Upper lobe of right lung (tissue), 1 donor: Measurements from ENCODE around the gene MSX2. TPM values are rescaled to one million over a fixed set of nuclear protein-coding genes. Genes with fewer than 3 reads are reported as not detected.

ENCODE experiments used
- ATAC-seq: fragments of 200-7000 bp; cut with Tn5 transposase; one replicate; pipeline ENCODE4 v1.9.1; 2020; ENCODE audit warnings: mild to moderate bottlenecking, moderate library complexity
- DNase-seq: peaks from one replicate; pipeline ENCODE4 v3.0.0-alpha.2; 2020
- H3K27ac ChIP-seq: fragments of 200-600 bp; one replicate; pipeline ENCODE4 v1.8.0; 2022
- H3K27me3 ChIP-seq: fragments of 200-600 bp; one replicate; pipeline ENCODE4 v1.8.0; 2022; ENCODE audit warnings: mild to moderate bottlenecking
- H3K36me3 ChIP-seq: fragments of 200-600 bp; one replicate; pipeline ENCODE4 v1.8.0; 2022
- H3K4me1 ChIP-seq: fragments of 200-600 bp; one replicate; pipeline ENCODE4 v1.8.0; 2022
- H3K4me3 ChIP-seq: fragments of 200-600 bp; one replicate; pipeline ENCODE4 v1.8.0; 2022; ENCODE audit warnings: mild to moderate bottlenecking
- H3K9me3 ChIP-seq: fragments of 200-600 bp; one replicate; pipeline ENCODE4 v1.8.0; 2022
- CTCF ChIP-seq: fragments of 200-600 bp; IDR thresholded peaks from one replicate; pipeline ENCODE4 v1.8.0; 2022; ENCODE audit warnings: antibody characterized with exemption
- intact Hi-C: fragments of 100-400 bp; cut with DNase I; formaldehyde crosslinking; loops from one replicate; pipeline ENCODE4 v1.11.0; 2022
- total RNA-seq: library from RNA; stranded (reverse); fragmentation: NEBNext Ultra II Directional; extraction: Animal tissue kit (Norgen Biotek cat#: 25700); gene quantifications from one replicate; pipeline ENCODE4 v1.2.1, GENCODE V29; 2021
- donor health status: DM: no; HTN: yes; CAD: no; lungs with severe emphysema.

MSX2 gene
- total RNA-seq, 1 donor from 2014 or later = 0.52 TPM

- H3K4me1 ChIP-seq = no peaks in the 10 kb centered on the region
- no peaks in the 10 kb centered on the region for H3K36me3 ChIP-seq
- no peak for DNase-seq
- H3K4me3 ChIP-seq = no peak overlapping the region
- H3K9me3 ChIP-seq = no peaks in the 10 kb centered on the region
- peaks cover 28% of the 10 kb centered on the region for H3K27me3 ChIP-seq
- ATAC-seq = no peak
- intact Hi-C loops = no loop called here
- H3K27ac ChIP-seq = no peak overlapping the region
- no peak for TF ChIP-seq CTCF
Observed at GRCh38 chr5:174707671-174708070, 16.7 kb upstream of the MSX2 start.

GRCh38 chr5:174708476-174709207, 15.7 kb upstream of the MSX2 start:
- H3K27me3 ChIP-seq = peaks cover 37% of the 10 kb centered on the region
- H3K27ac ChIP-seq = no peak overlapping the region
- intact Hi-C loops = no loop called here
- TF ChIP-seq CTCF = no peak
- H3K4me1 ChIP-seq = no peaks in the 10 kb centered on the region
- no peak overlapping the region for H3K4me3 ChIP-seq
- no peaks in the 10 kb centered on the region for H3K36me3 ChIP-seq
- no peaks in the 10 kb centered on the region for H3K9me3 ChIP-seq
- DNase-seq = no peak
- no peak for ATAC-seq

- ATAC-seq (no peak), DNase-seq (no peak)
- no peak overlapping the region for H3K4me3 ChIP-seq
- H3K4me1 ChIP-seq = no peaks in the 10 kb centered on the region
- intact Hi-C loops = no loop called here
- H3K9me3 ChIP-seq = no peaks in the 10 kb centered on the region
- H3K27ac ChIP-seq = no peak overlapping the region
- H3K27me3 ChIP-seq = peaks cover 67% of the 10 kb centered on the region
- no peaks in the 10 kb centered on the region for H3K36me3 ChIP-seq
- no peak for TF ChIP-seq CTCF
Observed at GRCh38 chr5:174714751-174715150, 9.6 kb upstream of the MSX2 start.

- ATAC-seq (no peak), DNase-seq (no peak)
- intact Hi-C loops = no loop called here
- no peaks in the 10 kb centered on the region for H3K9me3 ChIP-seq
- peaks cover 6% of the 10 kb centered on the region for H3K4me1 ChIP-seq
- no peak overlapping the region for H3K27ac ChIP-seq
- H3K36me3 ChIP-seq = no peaks in the 10 kb centered on the region
- H3K4me3 ChIP-seq = no peak overlapping the region
- peaks cover 73% of the 10 kb centered on the region for H3K27me3 ChIP-seq
- TF ChIP-seq CTCF = no peak
Observed at GRCh38 chr5:174715804-174716203, 8.6 kb upstream of the MSX2 start.

GRCh38 chr5:174717826-174718455, 6.4 kb upstream of the MSX2 start:
- intact Hi-C loops = no loop called here
- H3K9me3 ChIP-seq = no peaks in the 10 kb centered on the region
- H3K36me3 ChIP-seq = no peaks in the 10 kb centered on the region
- peaks cover 75% of the 10 kb centered on the region for H3K27me3 ChIP-seq
- TF ChIP-seq CTCF = no peak
- DNase-seq (no peak), ATAC-seq (no peak)
- H3K4me3 ChIP-seq = no peak overlapping the region
- no peak overlapping the region for H3K27ac ChIP-seq
- H3K4me1 ChIP-seq = peaks cover 6% of the 10 kb centered on the region
